Epithelial cell of prostate (primary cell): Measurements from ENCODE around the gene PHLDB2.
A peak's percentile ranks its signal among the peaks of the same experiment; 100 is the strongest.
"Not testable (repeated sequence)": the region's sequence is repeated elsewhere in the genome, so short reads cannot be mapped to it uniquely, and the experiment has no call there.

Experiments used
- DNase-seq: peaks from one replicate; pipeline ENCODE4 v3.0.0-alpha.2; 2011; ENCODE audit warnings: low read depth, low spot score
- H3K27ac ChIP-seq: fragments of 450-650 bp; 2 replicates; pipeline ENCODE4 v1.5.1; 2017; ENCODE audit warnings: mild to moderate bottlenecking

PHLDB2 gene

GRCh38 chr3:111859061-111859973 is at the start of gene PHLDB2:
PHLDB2 (plus strand) TSS chr3:111859265; CDS start chr3:111884078, 24,813 bp downstream.
- DNase-seq = peak; percentile 73

DNA sequence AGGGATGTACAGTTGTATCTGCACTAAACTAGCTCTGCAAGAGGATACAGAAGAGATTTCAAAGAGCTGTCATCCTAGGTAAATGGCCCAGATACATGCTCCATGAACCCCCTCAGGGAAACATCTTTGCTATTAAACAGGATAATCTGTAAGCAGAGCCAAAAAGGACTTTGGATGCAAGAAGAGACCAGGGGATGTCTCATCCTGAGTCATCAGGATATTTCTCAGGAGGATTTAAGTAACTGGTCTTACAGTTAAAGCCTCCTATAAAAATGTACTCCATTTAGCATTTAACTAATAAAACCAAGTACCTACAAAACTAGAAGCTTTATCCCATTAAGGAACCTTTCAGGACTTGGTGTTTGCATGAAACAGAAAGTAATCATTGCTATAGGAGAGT is 48.2 kb upstream of the PHLDB2 start:
- peak; percentile 39 for DNase-seq
- peak overlapping the region; percentile 15 for H3K27ac ChIP-seq

More at GRCh38 chr3:111859061-111859973, at the start of gene PHLDB2:
- H3K27ac ChIP-seq = peak within 1 kb of the TSS; percentile 86

DNA sequence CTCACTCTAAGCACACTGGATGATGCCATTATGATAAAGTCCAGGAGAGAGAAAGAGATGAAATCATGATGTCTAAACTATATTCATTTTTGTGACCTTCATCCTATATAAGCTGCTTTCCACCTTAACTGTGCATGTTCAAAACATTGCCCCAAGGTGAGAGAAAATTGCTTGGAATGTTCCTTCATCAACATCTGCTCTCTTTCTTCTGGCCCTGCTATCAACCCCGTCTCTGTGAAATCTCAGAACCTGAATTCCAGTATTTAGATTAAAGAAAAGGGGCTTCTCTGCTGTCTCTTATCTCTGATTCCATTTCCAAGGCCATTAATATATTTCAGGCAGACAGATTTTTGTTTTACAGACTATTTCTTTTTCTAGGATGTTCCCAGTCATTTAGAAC is 47.3 kb upstream of the PHLDB2 start:
- DNase-seq = no peak
- no peak overlapping the region for H3K27ac ChIP-seq

GRCh38 chr3:111812701-111813100 is 46.4 kb upstream of the PHLDB2 start:
- H3K27ac ChIP-seq = no peak overlapping the region
- DNase-seq = no peak

DNA sequence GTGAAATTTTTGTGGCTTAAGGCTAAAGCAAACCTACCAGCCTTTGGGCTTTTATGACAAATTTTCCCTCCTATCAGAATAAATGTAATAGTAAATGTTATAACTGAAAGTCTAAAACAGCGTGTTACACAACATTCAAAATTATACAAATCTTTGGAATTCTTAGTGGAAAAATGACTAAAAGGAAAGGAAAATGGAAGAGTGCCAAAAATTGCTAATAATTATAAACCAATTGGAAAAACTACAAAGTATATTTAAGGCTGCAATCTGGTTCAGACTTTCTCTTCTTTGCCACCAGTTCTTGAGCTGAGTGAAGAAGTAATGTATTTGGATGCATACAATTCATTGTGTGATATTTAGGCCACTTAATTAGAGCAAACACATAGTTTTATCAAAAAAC is 45.6 kb upstream of the PHLDB2 start:
- DNase-seq = no peak
- no peak overlapping the region for H3K27ac ChIP-seq

DNA sequence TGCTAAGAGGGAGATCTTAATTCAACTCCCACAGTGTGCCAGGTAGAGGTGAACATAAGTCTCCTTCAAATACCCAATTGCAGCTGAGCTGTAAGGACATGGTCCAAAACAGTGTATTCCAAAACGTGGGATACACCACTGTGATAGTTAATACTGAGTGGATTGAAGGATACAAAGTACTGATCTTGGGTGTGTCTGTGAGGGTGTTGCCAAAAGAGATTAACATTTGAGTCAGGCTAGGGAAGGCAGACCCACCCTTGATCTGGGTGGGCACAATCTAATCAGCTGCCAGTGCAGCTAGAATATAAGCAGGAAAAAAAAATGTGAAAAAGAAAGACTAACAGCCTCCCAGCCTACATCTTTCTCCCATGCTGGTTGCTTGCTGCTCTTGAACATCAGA is 45.1 kb upstream of the PHLDB2 start:
- DNase-seq = no peak
- no peak overlapping the region for H3K27ac ChIP-seq

- not testable (repeated sequence) for DNase-seq, H3K27ac ChIP-seq
Observed at GRCh38 chr3:111816771-111817170, 42.3 kb upstream of the PHLDB2 start.

GRCh38 chr3:111819927-111820326 is 39.1 kb upstream of the PHLDB2 start:
- DNase-seq = no peak

DNA sequence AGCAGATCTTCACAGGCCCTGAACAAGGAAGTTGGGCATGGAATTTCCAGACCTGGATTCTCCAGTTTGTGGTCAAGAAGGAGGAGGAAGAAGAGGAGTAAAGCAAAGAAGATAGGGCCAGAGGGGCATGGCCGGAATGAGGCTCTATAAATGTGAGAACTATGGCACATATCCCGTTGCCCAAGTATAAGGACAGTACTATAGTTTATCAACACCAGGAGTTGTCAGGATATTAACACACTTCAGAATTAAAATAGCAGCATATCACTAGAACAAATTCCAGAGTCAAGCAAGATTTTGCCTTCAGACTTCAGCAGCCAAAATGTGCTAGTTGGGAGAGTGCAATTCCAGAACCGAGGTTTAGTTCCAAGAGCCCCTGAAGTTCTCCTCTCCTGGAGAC is 38.4 kb upstream of the PHLDB2 start:
- DNase-seq = no peak
- H3K27ac ChIP-seq = no peak overlapping the region

More at GRCh38 chr3:111819927-111820326, 39.1 kb upstream of the PHLDB2 start:
- H3K27ac ChIP-seq = no peak overlapping the region

DNA sequence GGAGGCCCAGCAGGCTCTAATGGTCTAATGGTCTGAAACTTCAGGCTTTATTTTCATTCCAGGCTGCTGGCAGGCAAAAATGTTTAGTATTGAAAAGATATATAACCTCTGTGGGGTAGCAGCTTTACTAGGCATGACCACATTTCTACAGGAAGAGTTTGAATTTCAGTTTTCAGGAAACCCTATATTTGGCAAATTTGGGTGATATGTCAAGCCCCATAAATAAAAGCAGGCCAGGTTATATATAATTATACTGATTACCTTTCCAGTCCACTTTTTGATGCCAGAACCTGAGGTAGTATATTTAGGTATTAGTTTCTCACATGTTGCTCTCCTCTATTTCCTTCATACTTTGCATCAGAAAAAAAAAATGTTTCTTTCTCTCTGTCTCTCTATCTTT is 37.2 kb upstream of the PHLDB2 start:
- no peak for DNase-seq
- no peak overlapping the region for H3K27ac ChIP-seq

- H3K27ac ChIP-seq = no peak overlapping the region
- DNase-seq = no peak
Observed at GRCh38 chr3:111822804-111823203, 36.3 kb upstream of the PHLDB2 start.

GRCh38 chr3:111823341-111823855 is 35.7 kb upstream of the PHLDB2 start:
- no peak for DNase-seq
- H3K27ac ChIP-seq = no peak overlapping the region

- DNase-seq = no peak
- no peak overlapping the region for H3K27ac ChIP-seq
Observed at GRCh38 chr3:111824351-111824750, 34.7 kb upstream of the PHLDB2 start.

- peak overlapping the region; percentile 11 for H3K27ac ChIP-seq
Observed at GRCh38 chr3:111827871-111828270, 31.2 kb upstream of the PHLDB2 start.

GRCh38 chr3:111828530-111828929 is 30.5 kb upstream of the PHLDB2 start:
- DNase-seq = no peak
- peak overlapping the region; percentile 11 for H3K27ac ChIP-seq

More at GRCh38 chr3:111827871-111828270, 31.2 kb upstream of the PHLDB2 start:
- DNase-seq = no peak

- DNase-seq = no peak
Observed at GRCh38 chr3:111829023-111829422, 30.0 kb upstream of the PHLDB2 start.

DNA sequence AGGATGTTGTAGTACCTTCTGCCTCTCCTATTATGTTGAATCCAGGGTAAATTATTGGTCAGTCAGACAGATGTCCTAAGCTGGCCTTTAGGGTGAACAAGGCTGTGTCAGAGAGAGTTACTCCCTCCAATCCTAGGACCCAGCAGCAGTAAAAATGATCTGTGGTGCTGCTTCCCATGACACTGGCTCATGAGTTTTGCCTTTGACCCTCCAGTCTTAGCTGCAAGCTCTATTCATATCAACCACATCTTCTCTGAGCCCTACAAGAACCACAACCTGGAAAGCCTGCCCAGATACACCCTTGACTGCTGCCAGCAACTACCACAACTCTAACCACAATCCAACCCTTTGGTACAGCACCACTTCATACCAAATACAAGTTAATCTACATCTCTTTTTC is 27.2 kb upstream of the PHLDB2 start:
- DNase-seq = no peak
- H3K27ac ChIP-seq = no peak overlapping the region

More at GRCh38 chr3:111829023-111829422, 30.0 kb upstream of the PHLDB2 start:
- no peak overlapping the region for H3K27ac ChIP-seq

GRCh38 chr3:111837112-111837511 is 22.0 kb upstream of the PHLDB2 start:
- no peak for DNase-seq
- no peak overlapping the region for H3K27ac ChIP-seq

DNA sequence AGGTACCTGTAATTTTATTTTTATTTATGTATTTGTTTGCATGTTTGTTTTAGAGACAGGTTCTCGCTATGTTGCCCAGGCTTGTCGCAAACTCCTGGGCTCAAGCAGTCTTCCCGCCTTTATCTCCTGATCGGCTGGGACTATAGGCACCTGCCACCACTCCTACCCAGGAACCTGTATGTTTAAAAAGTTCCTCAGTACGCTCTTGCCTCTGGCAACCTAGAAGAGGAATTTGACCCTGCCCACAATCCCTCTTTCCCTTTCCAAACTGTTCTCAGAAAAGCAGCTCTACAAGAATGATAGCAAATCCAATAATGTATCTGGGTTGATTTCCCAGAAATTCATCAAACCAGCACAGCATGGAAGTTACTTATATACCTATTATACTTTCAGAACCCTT is 20.9 kb upstream of the PHLDB2 start:
- DNase-seq = no peak
- no peak overlapping the region for H3K27ac ChIP-seq

GRCh38 chr3:111846039-111846438 is 13.0 kb upstream of the PHLDB2 start:
- no peak for DNase-seq
- H3K27ac ChIP-seq = peak overlapping the region; percentile 87

- peak overlapping the region; percentile 87 for H3K27ac ChIP-seq
- DNase-seq = peak; percentile 49
Observed at GRCh38 chr3:111846717-111847116, 12.3 kb upstream of the PHLDB2 start.

DNA sequence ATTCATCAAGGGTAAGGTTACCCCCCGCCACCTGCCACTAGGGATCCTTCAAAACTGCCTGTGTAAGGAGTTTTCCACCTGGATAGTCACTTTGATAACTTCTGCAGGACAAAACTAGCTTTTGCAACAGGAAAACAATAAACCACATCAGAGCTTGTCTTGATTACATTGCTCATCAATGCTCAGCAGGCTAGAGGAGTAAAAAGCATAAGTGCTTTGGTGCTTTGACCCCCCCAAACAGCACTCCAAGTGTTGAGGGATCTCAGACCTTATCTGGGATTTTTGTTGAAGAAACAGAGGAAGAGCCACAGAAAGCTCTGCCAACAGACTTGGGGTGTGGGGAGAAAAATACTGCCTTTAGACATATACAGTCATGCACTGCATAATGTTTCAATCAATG is 10.8 kb upstream of the PHLDB2 start:
- H3K27ac ChIP-seq = peak overlapping the region; percentile 87
- DNase-seq = no peak
